HEK293 (cell line): ENCODE data around the gene OR1L8.

Experiments
- CTCF ChIA-PET: fragments of 350-600 bp; formaldehyde crosslinking; extraction: SDS; loops from one replicate; lab custom pipeline; 2021; ENCODE audit warnings: antibody characterized with exemption; lab: Yijun Ruan, JAX
- POLR2A ChIA-PET: fragments of 300-600 bp; formaldehyde crosslinking; extraction: SDS; loops from one replicate; lab custom pipeline; 2020; ENCODE audit warnings: antibody characterized with exemption, inconsistent platforms; lab: Yijun Ruan, JAX
- H3K27ac ChIP-seq: fragments of 200-500 bp; sonication (Bioruptor generic); 2 replicates; pipeline ENCODE4 v1.5.1; 2014; ENCODE audit warnings: low read depth, low read length, control low read depth, inconsistent platforms; ENCODE audit errors: extremely low read depth
- H3K36me3 ChIP-seq, 2 experiments: fragments of 200-500 bp in 1 of 2; sonication (Bioruptor generic) in 1 of 2; 1 replicate in 1 of 2; 2 replicates in 1 of 2; pipeline ENCODE4 v1.5.1; 2014 to 2017; ENCODE audit warnings: inconsistent platforms in 2 of 2, low read length in 2 of 2; ENCODE audit not compliant: control insufficient read depth in 2 of 2, insufficient read depth in 1 of 2
- H3K4me1 ChIP-seq: fragments of 200-500 bp; sonication (Bioruptor generic); 2 replicates; pipeline ENCODE4 v1.5.1; 2014; ENCODE audit warnings: mild to moderate bottlenecking, low read length, inconsistent platforms; ENCODE audit not compliant: control insufficient read depth, insufficient read depth
- H3K4me3 ChIP-seq: 2 replicates; pipeline ENCODE4 v1.5.1; 2011; ENCODE audit warnings: low read depth, mild to moderate bottlenecking, control low read depth, low read length, moderate library complexity
- H3K9me3 ChIP-seq: fragments of 200-500 bp; sonication (Bioruptor generic); 2 replicates; pipeline ENCODE4 v1.5.1; 2014; ENCODE audit warnings: low read depth, low read length, inconsistent platforms; ENCODE audit not compliant: control insufficient read depth, insufficient read depth
- GLI2 ChIP-seq: fragments of 450-650 bp; formaldehyde crosslinking; IDR thresholded peaks from 2 replicates; pipeline ENCODE4; 2017; ENCODE audit warnings: missing biosample characterization, missing genetic modification characterization, low read depth, borderline replicate concordance
- GLIS1 ChIP-seq: fragments of 450-650 bp; formaldehyde crosslinking; IDR thresholded peaks from 2 replicates; pipeline ENCODE4 v1.5.1; 2016; ENCODE audit warnings: missing biosample characterization, missing genetic modification characterization
- HOXA7 ChIP-seq: sonication (generic); formaldehyde crosslinking; IDR thresholded peaks from 2 replicates; pipeline ENCODE4 v1.8.1; 2022; ENCODE audit warnings: missing genetic modification reagents, borderline replicate concordance
- ZBTB7A ChIP-seq: fragments of 450-650 bp; formaldehyde crosslinking; IDR thresholded peaks from 2 replicates; pipeline ENCODE4 v1.5.1; 2016; ENCODE audit warnings: low read depth, missing biosample characterization, missing genetic modification characterization
- ZEB2 ChIP-seq: fragments of 450-650 bp; formaldehyde crosslinking; IDR thresholded peaks from 2 replicates; pipeline ENCODE4 v1.5.1; 2016; ENCODE audit warnings: missing biosample characterization, missing genetic modification characterization
- ZNF214 ChIP-seq: fragments of 450-650 bp; formaldehyde crosslinking; IDR thresholded peaks from 2 replicates; pipeline ENCODE4 v1.5.1; 2017; ENCODE audit warnings: missing biosample characterization, mild to moderate bottlenecking, missing genetic modification characterization, borderline replicate concordance
- ZNF404 ChIP-seq: fragments of 450-650 bp; formaldehyde crosslinking; IDR thresholded peaks from 2 replicates; pipeline ENCODE4 v1.5.1; 2017; ENCODE audit warnings: missing biosample characterization, missing genetic modification characterization
- ZNF529 ChIP-seq: fragments of 450-650 bp; formaldehyde crosslinking; IDR thresholded peaks from 2 replicates; pipeline ENCODE4 v1.5.1; 2017; ENCODE audit warnings: missing genetic modification characterization, missing biosample characterization; ENCODE audit not compliant: insufficient replicate concordance
- ZNF600 ChIP-seq: fragments of 450-650 bp; formaldehyde crosslinking; IDR thresholded peaks from 2 replicates; pipeline ENCODE4 v1.5.1; 2016; ENCODE audit warnings: missing biosample characterization, missing genetic modification characterization
- ZNF629 ChIP-seq: fragments of 450-650 bp; formaldehyde crosslinking; IDR thresholded peaks from 2 replicates; pipeline ENCODE4 v1.5.1; 2017; ENCODE audit warnings: missing biosample characterization, missing genetic modification characterization
- ZNF677 ChIP-seq: fragments of 450-650 bp; IDR thresholded peaks from 2 replicates; pipeline ENCODE4 v1.5.0; 2018; ENCODE audit warnings: missing biosample characterization, mild to moderate bottlenecking, missing genetic modification characterization, moderate library complexity
- TF ChIP-seq, protein P1 (sequence below): fragments of 450-650 bp; formaldehyde crosslinking; IDR thresholded peaks from 2 replicates; pipeline ENCODE4 v1.5.0; 2017; ENCODE audit warnings: missing biosample characterization, missing genetic modification characterization, borderline replicate concordance
- TF ChIP-seq, protein P2 (sequence below): fragments of 450-650 bp; IDR thresholded peaks from 2 replicates; pipeline ENCODE4 v1.5.1; 2018; ENCODE audit warnings: missing biosample characterization, mild to moderate bottlenecking, missing genetic modification characterization
- TF ChIP-seq, protein P3 (sequence below): fragments of 450-650 bp; formaldehyde crosslinking; IDR thresholded peaks from 2 replicates; pipeline ENCODE4 v1.5.1; 2016; ENCODE audit warnings: missing biosample characterization, missing genetic modification characterization
- TF ChIP-seq, protein P4 (sequence below): fragments of 450-650 bp; formaldehyde crosslinking; IDR thresholded peaks from 2 replicates; pipeline ENCODE4 v1.5.1; 2016; ENCODE audit warnings: missing biosample characterization, missing genetic modification characterization
- TF ChIP-seq, protein P5 (sequence below): fragments of 450-650 bp; formaldehyde crosslinking; IDR thresholded peaks from 2 replicates; pipeline ENCODE4 v1.5.1; 2016; ENCODE audit warnings: missing biosample characterization, missing genetic modification characterization
- TF ChIP-seq, protein P6 (sequence below): fragments of 450-650 bp; formaldehyde crosslinking; IDR thresholded peaks from 2 replicates; pipeline ENCODE4 v1.5.1; 2016; ENCODE audit warnings: missing biosample characterization, missing genetic modification characterization

OR1L8 gene

DNA sequence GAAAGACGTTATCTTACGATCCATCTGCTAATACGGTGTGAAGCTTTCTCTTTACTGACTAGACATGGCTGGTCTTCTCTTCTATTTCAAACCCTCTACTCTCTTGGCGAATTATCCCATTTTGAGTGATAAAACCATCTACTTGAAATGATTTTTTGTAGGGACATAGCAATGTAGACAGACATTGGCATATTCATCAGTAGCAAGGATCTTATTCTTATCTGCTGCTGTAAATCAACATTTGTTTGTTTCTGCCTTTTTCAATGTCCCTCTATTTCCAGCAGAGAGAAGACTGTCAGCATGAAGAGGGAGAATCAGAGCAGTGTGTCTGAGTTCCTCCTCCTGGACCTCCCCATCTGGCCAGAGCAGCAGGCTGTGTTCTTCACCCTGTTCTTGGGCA is 64.3 kb downstream of the OR1L8 start, which contains the start of gene OR1J4:
OR1J4 (plus strand) TSS at position 301 of the 400 bp plus-strand sequence; CDS start at position 301, 0 bp downstream.
- H3K4me1 ChIP-seq, result no peaks in the 10 kb centered on the region
- TF ChIP-seq, protein P1, sequence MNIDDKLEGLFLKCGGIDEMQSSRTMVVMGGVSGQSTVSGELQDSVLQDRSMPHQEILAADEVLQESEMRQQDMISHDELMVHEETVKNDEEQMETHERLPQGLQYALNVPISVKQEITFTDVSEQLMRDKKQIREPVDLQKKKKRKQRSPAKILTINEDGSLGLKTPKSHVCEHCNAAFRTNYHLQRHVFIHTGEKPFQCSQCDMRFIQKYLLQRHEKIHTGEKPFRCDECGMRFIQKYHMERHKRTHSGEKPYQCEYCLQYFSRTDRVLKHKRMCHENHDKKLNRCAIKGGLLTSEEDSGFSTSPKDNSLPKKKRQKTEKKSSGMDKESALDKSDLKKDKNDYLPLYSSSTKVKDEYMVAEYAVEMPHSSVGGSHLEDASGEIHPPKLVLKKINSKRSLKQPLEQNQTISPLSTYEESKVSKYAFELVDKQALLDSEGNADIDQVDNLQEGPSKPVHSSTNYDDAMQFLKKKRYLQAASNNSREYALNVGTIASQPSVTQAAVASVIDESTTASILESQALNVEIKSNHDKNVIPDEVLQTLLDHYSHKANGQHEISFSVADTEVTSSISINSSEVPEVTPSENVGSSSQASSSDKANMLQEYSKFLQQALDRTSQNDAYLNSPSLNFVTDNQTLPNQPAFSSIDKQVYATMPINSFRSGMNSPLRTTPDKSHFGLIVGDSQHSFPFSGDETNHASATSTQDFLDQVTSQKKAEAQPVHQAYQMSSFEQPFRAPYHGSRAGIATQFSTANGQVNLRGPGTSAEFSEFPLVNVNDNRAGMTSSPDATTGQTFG (tag by site-specific recombination), result no peak
- TF ChIP-seq, protein P2, sequence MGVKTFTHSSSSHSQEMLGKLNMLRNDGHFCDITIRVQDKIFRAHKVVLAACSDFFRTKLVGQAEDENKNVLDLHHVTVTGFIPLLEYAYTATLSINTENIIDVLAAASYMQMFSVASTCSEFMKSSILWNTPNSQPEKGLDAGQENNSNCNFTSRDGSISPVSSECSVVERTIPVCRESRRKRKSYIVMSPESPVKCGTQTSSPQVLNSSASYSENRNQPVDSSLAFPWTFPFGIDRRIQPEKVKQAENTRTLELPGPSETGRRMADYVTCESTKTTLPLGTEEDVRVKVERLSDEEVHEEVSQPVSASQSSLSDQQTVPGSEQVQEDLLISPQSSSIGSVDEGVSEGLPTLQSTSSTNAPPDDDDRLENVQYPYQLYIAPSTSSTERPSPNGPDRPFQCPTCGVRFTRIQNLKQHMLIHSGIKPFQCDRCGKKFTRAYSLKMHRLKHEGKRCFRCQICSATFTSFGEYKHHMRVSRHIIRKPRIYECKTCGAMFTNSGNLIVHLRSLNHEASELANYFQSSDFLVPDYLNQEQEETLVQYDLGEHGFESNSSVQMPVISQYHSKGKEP (tag by site-specific recombination), result no peak
- no peak for TF ChIP-seq ZEB2 (tag by site-specific recombination)
- TF ChIP-seq, protein P3, sequence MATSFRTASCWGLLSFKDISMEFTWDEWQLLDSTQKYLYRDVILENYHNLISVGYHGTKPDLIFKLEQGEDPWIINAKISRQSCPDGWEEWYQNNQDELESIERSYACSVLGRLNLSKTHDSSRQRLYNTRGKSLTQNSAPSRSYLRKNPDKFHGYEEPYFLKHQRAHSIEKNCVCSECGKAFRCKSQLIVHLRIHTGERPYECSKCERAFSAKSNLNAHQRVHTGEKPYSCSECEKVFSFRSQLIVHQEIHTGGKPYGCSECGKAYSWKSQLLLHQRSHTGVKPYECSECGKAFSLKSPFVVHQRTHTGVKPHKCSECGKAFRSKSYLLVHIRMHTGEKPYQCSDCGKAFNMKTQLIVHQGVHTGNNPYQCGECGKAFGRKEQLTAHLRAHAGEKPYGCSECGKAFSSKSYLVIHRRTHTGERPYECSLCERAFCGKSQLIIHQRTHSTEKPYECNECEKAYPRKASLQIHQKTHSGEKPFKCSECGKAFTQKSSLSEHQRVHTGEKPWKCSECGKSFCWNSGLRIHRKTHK (tag by site-specific recombination), result no peak
- no peak for TF ChIP-seq ZNF600 (tag by site-specific recombination)
- no peak for TF ChIP-seq GLI2 (tag by site-specific recombination)
- TF ChIP-seq, all 188 proteins: peak for 0
- H3K9me3 ChIP-seq, result no peaks in the 10 kb centered on the region
- no peaks in the 10 kb centered on the region for H3K36me3 ChIP-seq
- ChIA-PET CTCF (no interaction called here), POLR2A (no interaction called here)
- no peak within 1 kb of the TSS for H3K27ac ChIP-seq
- H3K4me3 ChIP-seq, result no peak within 1 kb of the TSS

DNA sequence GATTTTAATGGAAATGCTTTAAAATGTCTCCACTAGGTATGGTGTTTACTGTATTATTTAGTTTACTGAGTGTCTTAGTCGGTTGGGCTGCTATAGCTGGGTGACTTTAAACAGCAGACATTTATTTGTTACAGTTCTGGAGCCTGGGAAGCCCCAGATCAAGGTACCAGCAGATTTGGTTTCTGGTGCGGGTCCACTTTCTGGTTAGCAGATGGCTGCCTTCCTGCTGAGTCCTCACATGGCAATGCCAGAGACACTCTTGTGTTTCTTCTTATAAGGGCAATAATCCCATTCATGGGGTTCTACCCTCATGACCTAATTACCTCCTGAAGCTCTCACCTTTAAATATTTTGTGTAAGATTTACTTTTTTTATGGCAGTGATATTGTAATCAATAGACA is 65.0 kb downstream of the OR1L8 start:
- H3K4me1 ChIP-seq, result no peaks in the 10 kb centered on the region
- POLR2A ChIA-PET, result no interaction called here
- H3K27ac ChIP-seq, result no peak overlapping the region
- H3K4me3 ChIP-seq, result no peak overlapping the region
- no peaks in the 10 kb centered on the region for H3K9me3 ChIP-seq
- no peaks in the 10 kb centered on the region for H3K36me3 ChIP-seq
- CTCF ChIA-PET, result interaction anchor here (1.4 kb wide), 1 partner anchor 395 kb away, joined by 3 read pairs; no protein-coding TSS in a partner anchor
- TF ChIP-seq ZNF677 (no peak), GLIS1 (tag by site-specific recombination) (no peak), ZBTB7A (no peak), ZNF629 (tag by site-specific recombination) (no peak), ZNF529 (tag by site-specific recombination) (no peak), ZNF214 (tag by site-specific recombination) (no peak), ZNF404 (tag by site-specific recombination) (no peak), HOXA7 (CRISPR knock-in tag) (no peak)
- TF ChIP-seq, protein P4, sequence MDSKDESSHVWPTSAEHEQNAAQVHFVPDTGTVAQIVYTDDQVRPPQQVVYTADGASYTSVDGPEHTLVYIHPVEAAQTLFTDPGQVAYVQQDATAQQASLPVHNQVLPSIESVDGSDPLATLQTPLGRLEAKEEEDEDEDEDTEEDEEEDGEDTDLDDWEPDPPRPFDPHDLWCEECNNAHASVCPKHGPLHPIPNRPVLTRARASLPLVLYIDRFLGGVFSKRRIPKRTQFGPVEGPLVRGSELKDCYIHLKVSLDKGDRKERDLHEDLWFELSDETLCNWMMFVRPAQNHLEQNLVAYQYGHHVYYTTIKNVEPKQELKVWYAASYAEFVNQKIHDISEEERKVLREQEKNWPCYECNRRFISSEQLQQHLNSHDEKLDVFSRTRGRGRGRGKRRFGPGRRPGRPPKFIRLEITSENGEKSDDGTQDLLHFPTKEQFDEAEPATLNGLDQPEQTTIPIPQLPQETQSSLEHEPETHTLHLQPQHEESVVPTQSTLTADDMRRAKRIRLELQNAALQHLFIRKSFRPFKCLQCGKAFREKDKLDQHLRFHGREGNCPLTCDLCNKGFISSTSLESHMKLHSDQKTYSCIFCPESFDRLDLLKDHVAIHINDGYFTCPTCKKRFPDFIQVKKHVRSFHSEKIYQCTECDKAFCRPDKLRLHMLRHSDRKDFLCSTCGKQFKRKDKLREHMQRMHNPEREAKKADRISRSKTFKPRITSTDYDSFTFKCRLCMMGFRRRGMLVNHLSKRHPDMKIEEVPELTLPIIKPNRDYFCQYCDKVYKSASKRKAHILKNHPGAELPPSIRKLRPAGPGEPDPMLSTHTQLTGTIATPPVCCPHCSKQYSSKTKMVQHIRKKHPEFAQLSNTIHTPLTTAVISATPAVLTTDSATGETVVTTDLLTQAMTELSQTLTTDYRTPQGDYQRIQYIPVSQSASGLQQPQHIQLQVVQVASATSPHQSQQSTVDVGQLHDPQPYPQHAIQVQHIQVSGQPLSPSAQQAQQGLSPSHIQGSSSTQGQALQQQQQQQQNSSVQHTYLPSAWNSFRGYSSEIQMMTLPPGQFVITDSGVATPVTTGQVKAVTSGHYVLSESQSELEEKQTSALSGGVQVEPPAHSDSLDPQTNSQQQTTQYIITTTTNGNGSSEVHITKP (tag by site-specific recombination), result no peak
- TF ChIP-seq, protein P5, sequence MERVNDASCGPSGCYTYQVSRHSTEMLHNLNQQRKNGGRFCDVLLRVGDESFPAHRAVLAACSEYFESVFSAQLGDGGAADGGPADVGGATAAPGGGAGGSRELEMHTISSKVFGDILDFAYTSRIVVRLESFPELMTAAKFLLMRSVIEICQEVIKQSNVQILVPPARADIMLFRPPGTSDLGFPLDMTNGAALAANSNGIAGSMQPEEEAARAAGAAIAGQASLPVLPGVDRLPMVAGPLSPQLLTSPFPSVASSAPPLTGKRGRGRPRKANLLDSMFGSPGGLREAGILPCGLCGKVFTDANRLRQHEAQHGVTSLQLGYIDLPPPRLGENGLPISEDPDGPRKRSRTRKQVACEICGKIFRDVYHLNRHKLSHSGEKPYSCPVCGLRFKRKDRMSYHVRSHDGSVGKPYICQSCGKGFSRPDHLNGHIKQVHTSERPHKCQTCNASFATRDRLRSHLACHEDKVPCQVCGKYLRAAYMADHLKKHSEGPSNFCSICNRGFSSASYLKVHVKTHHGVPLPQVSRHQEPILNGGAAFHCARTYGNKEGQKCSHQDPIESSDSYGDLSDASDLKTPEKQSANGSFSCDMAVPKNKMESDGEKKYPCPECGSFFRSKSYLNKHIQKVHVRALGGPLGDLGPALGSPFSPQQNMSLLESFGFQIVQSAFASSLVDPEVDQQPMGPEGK (tag by site-specific recombination), result no peak
- TF ChIP-seq, protein P1 (tag by site-specific recombination), result no peak
- TF ChIP-seq, protein P6, sequence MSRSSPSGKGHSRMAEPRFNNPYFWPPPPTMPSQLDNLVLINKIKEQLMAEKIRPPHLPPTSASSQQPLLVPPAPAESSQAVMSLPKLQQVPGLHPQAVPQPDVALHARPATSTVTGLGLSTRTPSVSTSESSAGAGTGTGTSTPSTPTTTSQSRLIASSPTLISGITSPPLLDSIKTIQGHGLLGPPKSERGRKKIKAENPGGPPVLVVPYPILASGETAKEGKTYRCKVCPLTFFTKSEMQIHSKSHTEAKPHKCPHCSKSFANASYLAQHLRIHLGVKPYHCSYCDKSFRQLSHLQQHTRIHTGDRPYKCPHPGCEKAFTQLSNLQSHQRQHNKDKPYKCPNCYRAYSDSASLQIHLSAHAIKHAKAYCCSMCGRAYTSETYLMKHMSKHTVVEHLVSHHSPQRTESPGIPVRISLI (tag by site-specific recombination), result no peak
